Esophagus muscularis mucosa (tissue), 3 donors: ENCODE measurements around the gene PRCP.

Experiments
- POLR2AphosphoS5 ChIP-seq, 2 donors: sonication (generic); formaldehyde crosslinking; IDR thresholded peaks; one replicate each; pipeline ENCODE4 v1.6.1; 2017; ENCODE audit warnings: antibody characterized with exemption in 2 of 2
- TF ChIP-seq, protein P1 (sequence below), 3 experiments: fragments of 200-600 bp in 2 of 3; fragments of 450-650 bp in 1 of 3; sonication (generic) in 2 of 3; IDR thresholded peaks; one replicate each; pipeline ENCODE4 v1.5.1; 2017 to 2019; ENCODE audit warnings: antibody characterized with exemption in 3 of 3, mild to moderate bottlenecking in 2 of 3, moderate library complexity in 1 of 3

DNA sequence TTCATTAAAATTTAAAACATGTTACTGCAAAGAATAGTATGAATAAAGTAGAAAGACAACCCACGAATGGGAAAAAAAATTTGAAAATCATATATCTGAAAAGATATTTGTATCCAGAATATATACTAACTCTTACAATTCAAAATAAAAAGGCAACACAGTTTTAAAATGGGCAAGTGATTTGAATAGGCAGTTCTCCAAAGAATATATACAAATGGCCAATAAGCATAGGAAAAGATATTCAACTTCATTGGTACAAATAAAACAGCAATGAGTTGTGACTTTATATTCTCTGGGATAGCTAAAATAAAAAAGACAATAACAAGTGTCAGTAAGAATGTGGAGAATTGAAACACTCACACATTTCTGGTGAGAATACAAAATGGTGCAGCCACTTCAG is 125.0 kb downstream of the PRCP start:
- TF ChIP-seq, protein P1, sequence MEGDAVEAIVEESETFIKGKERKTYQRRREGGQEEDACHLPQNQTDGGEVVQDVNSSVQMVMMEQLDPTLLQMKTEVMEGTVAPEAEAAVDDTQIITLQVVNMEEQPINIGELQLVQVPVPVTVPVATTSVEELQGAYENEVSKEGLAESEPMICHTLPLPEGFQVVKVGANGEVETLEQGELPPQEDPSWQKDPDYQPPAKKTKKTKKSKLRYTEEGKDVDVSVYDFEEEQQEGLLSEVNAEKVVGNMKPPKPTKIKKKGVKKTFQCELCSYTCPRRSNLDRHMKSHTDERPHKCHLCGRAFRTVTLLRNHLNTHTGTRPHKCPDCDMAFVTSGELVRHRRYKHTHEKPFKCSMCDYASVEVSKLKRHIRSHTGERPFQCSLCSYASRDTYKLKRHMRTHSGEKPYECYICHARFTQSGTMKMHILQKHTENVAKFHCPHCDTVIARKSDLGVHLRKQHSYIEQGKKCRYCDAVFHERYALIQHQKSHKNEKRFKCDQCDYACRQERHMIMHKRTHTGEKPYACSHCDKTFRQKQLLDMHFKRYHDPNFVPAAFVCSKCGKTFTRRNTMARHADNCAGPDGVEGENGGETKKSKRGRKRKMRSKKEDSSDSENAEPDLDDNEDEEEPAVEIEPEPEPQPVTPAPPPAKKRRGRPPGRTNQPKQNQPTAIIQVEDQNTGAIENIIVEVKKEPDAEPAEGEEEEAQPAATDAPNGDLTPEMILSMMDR (IDR thresholded peaks at IDR 0.05), result no peak
- TF ChIP-seq POLR2AphosphoS5 (IDR thresholded peaks at IDR 0.05), result no peak
